Right atrium auricular region (tissue), 2 donors: ENCODE data around the gene FAAP100. TPM values are rescaled to one million over a fixed set of nuclear protein-coding genes. Genes with fewer than 3 reads are reported as not detected.

ENCODE experiments used
- DNase-seq: peaks from one replicate; pipeline ENCODE4 v3.0.0-alpha.2; 2019; ENCODE audit warnings: low spot score
- H3K27ac ChIP-seq, 2 donors: fragments of 200-600 bp; sonication (generic); 1 replicate in 1 of 2; 2 replicates in 1 of 2; pipeline ENCODE4 v1.5.1; 2016 to 2019
- H3K27me3 ChIP-seq, 2 donors: fragments of 200-600 bp; sonication (generic); one replicate each; pipeline versions ENCODE4 v1.5.1 to v1.6.0; 2017 to 2019
- H3K36me3 ChIP-seq: fragments of 200-600 bp; sonication (generic); one replicate; pipeline ENCODE4 v1.5.1; 2016
- H3K4me1 ChIP-seq, 2 donors: fragments of 200-600 bp; sonication (generic); one replicate each; pipeline versions ENCODE4 v1.5.1 to v1.6.0; 2017 to 2019
- H3K4me3 ChIP-seq, 2 donors: fragments of 200-600 bp; sonication (generic); 1 replicate in 1 of 2; 2 replicates in 1 of 2; pipeline ENCODE4 v1.5.1; 2017 to 2019; ENCODE audit warnings: mild to moderate bottlenecking in 1 of 2, moderate library complexity in 1 of 2
- H3K9me3 ChIP-seq, 2 donors: fragments of 200-600 bp; sonication (generic); one replicate each; pipeline ENCODE4 v1.5.1; 2019
- CTCF ChIP-seq, 2 donors: fragments of 200-600 bp; sonication (generic); IDR thresholded peaks; one replicate each; pipeline ENCODE4 v1.5.1; 2019; ENCODE audit warnings: antibody characterized with exemption in 2 of 2
- total RNA-seq, 2 donors: library from RNA; depleted of rRNA; stranded (reverse); fragments of >200 nt; gene quantifications; one replicate each; pipeline ENCODE4 v1.1.0, GENCODE V29; 2016

FAAP100 gene
- total RNA-seq, 2 donors from 2014 or later, result 12.8 to 13.7 TPM

DNA sequence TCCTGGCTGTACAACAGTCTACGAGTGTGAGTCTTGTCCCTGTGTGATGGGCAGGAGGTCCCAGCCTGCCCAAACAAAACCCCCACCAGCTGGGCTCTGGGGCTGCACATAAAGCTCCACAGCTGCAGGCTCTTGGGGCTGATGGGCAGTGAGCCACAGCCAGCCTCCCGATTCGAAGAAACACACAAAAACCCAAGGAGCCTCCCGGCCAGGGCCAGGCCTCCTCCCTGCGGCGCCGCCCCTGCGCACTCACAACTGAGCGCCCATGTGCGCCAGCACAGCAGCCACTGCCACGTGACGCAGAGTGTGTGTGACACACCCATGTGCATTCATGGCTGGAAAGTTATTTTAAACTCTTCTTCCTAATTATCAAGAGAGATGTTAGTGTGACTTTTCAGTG, 30.6 kb upstream of the FAAP100 start:
- Histone ChIP-seq H3K4me1 (peaks cover 0 to 24% of the 10 kb centered on the region in 2 donors), H3K27me3 (no peaks in the 10 kb centered on the region), H3K4me3 (no peak overlapping the region), H3K36me3 (peaks cover 50% of the 10 kb centered on the region), H3K9me3 (no peaks in the 10 kb centered on the region), H3K27ac (no peak overlapping the region)
- DNase-seq, result no peak
- TF ChIP-seq CTCF (IDR thresholded peaks at IDR 0.05), result no peak

DNA sequence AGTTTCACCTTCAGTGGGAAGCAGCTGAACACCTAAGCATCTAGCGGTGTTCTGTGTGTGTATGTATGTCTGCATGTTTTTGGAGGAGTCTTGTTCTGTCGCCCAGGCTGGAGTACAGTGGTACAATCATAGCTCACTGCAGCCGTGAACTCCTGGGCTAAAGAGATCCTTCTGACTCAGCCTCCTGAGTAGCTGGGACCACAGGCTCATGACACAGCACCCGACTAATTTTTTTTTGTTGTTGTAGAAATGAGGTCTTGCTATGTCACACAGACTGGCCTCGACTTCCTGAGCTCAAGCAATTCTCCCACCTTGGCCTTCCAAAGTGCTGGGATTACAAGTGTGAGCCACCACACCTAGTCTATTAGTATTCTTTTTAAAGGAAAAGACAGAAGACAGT, 30.2 kb upstream of the FAAP100 start:
- no peak for TF ChIP-seq CTCF (IDR thresholded peaks at IDR 0.05)
- Histone ChIP-seq H3K27me3 (no peaks in the 10 kb centered on the region), H3K9me3 (no peaks in the 10 kb centered on the region), H3K27ac (no peak overlapping the region), H3K4me1 (peaks cover 0 to 28% of the 10 kb centered on the region in 2 donors), H3K36me3 (peaks cover 48% of the 10 kb centered on the region), H3K4me3 (no peak overlapping the region)
- no peak for DNase-seq

DNA sequence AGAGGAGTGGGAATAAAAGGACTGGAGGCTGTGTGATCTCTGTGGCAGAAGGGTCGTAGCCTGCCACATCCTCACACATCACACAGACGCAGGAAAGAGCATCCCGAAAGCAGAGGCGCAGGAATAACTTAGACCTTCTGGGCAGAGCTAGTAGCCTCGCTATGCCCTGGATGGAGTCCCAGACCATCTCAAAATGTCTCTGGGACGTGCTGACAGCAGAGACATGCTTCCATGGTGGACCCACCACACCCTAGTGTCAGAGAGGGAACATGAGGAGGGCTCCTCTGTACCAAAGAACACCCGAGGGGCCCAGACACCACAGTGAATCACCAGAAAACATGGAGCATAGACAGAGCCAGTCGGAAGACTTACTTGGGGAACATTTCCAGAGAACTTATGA, 29.6 kb upstream of the FAAP100 start:
- TF ChIP-seq CTCF (IDR thresholded peaks at IDR 0.05), result no peak
- Histone ChIP-seq H3K4me1 (peaks cover 0 to 34% of the 10 kb centered on the region in 2 donors), H3K27me3 (no peaks in the 10 kb centered on the region), H3K36me3 (peaks cover 42% of the 10 kb centered on the region), H3K27ac (no peak overlapping the region), H3K4me3 (no peak overlapping the region), H3K9me3 (no peaks in the 10 kb centered on the region)
- DNase-seq, result no peak

DNA sequence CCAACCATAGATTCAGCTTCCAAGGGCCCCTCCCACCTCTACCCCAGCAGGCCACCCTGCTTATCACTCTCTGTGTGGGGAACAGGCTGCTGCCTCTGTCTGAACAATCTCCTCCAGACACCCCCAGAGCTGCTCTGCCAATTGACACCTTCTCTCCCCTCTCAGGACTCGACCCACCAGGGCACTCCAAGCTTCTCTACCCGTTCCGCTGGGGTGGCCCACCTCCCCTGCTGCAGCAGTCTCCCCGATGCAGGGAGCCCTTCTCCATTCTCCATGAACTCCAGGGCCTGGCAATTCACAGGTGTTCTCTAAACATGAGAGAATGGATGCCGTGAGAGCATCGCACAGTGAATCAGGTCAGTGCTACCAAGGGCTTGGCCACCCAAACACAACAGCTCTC, 28.3 kb upstream of the FAAP100 start:
- H3K27ac ChIP-seq, result no peak overlapping the region
- no peaks in the 10 kb centered on the region for H3K9me3 ChIP-seq
- H3K4me3 ChIP-seq, result no peak overlapping the region
- TF ChIP-seq CTCF (IDR thresholded peaks at IDR 0.05), result no peak
- no peaks in the 10 kb centered on the region for H3K27me3 ChIP-seq
- DNase-seq, result no peak
- peaks cover 29% of the 10 kb centered on the region for H3K36me3 ChIP-seq
- H3K4me1 ChIP-seq, result peaks cover 0 to 45% of the 10 kb centered on the region in 2 donors

GRCh38 chr17:81579821-81580321, 27.7 kb upstream of the FAAP100 start:
- H3K9me3 ChIP-seq, result no peaks in the 10 kb centered on the region
- no peak for DNase-seq
- no peak for TF ChIP-seq CTCF (IDR thresholded peaks at IDR 0.05)
- H3K36me3 ChIP-seq, result peaks cover 23% of the 10 kb centered on the region
- H3K4me1 ChIP-seq, result peaks cover 0 to 45% of the 10 kb centered on the region in 2 donors
- no peaks in the 10 kb centered on the region for H3K27me3 ChIP-seq
- no peak overlapping the region for H3K27ac ChIP-seq
- H3K4me3 ChIP-seq, result no peak overlapping the region

GRCh38 chr17:81579298-81579697, 27.1 kb upstream of the FAAP100 start:
- TF ChIP-seq CTCF (IDR thresholded peaks at IDR 0.05), result no peak
- Histone ChIP-seq H3K4me3 (no peak overlapping the region), H3K27me3 (no peaks in the 10 kb centered on the region), H3K9me3 (no peaks in the 10 kb centered on the region), H3K36me3 (peaks cover 19% of the 10 kb centered on the region), H3K27ac (no peak overlapping the region), H3K4me1 (peaks cover 0 to 50% of the 10 kb centered on the region in 2 donors)
- no peak for DNase-seq
